K562 (cell line): ENCODE measurements around the gene TWSG1. TPM values are rescaled to one million over a fixed set of nuclear protein-coding genes. Genes with fewer than 3 reads are reported as not detected.

Experiments
- ATAC-seq: fragments of 200-7000 bp; cut with Tn5 transposase; 3 replicates; pipeline ENCODE4 v1.9.1; 2020; ENCODE audit warnings: moderate library complexity
- BruUV-seq: library from RNA; stranded (reverse); fragments of 400-500 nt; replicated peaks from 2 replicates; lab custom pipeline; 2021; lab: Mats Ljungman, UMichigan
- CTCF ChIA-PET: fragments of 300-600 bp; formaldehyde crosslinking; extraction: SDS; loops from one replicate; lab custom pipeline; 2021; ENCODE audit warnings: low intra/inter-chr PET ratio; lab: Yijun Ruan, JAX
- POLR2A ChIA-PET: fragments of 300-600, 350-650 bp; sonication (Branson Sonifier 250); formaldehyde crosslinking; extraction: SDS; loops from one replicate; lab custom pipeline; 2021; ENCODE audit warnings: antibody characterized with exemption, inconsistent platforms; lab: Yijun Ruan, JAX
- DNase-seq, 4 experiments: peaks; one replicate each; pipeline versions ENCODE4 v3.0.0 to v3.0.0-alpha.2; 2011 to 2018; ENCODE audit warnings: low spot score in 3 of 4, mixed read lengths in 3 of 4; ENCODE audit errors: extremely low read depth in 1 of 4
- FAIRE-seq: peaks from 2 replicates; lab custom pipeline; 2011; peaks lifted over from hg19 to GRCh38; lab: Jason Lieb, UNC
- H2AFZ ChIP-seq: 2 replicates; pipeline ENCODE4 v1.6.0; 2011; ENCODE audit warnings: low read depth, low read length, control low read depth, inconsistent platforms
- H3K27ac ChIP-seq: fragments of 200-600 bp; 3 replicates; pipeline ENCODE4 v1.8.0; 2011; ENCODE audit warnings: low read depth, mild to moderate bottlenecking, control low read depth, inconsistent platforms, low read length, moderate library complexity, mixed read lengths; ENCODE audit errors: extremely low read depth
- H3K27me3 ChIP-seq, 2 experiments: fragments of 300-600 bp in 1 of 2; 2 replicates in 1 of 2; 3 replicates in 1 of 2; pipeline versions ENCODE4 v1.6.0 to v1.8.0; 2011; ENCODE audit warnings: inconsistent platforms in 2 of 2, low read length in 2 of 2, mild to moderate bottlenecking in 1 of 2, mixed read lengths in 1 of 2, moderate library complexity in 1 of 2; ENCODE audit not compliant: control insufficient read depth in 2 of 2, insufficient read depth in 2 of 2
- H3K36me3 ChIP-seq: fragments of 300-600 bp; 3 replicates; pipeline ENCODE4 v1.8.0; 2011; ENCODE audit warnings: mild to moderate bottlenecking, low read length, inconsistent platforms; ENCODE audit not compliant: control insufficient read depth, insufficient read depth
- H3K4me1 ChIP-seq, 2 experiments: fragments of 200-600 bp in 1 of 2; replicated peaks in 1 of 2; 2 replicates in 1 of 2; 3 replicates in 1 of 2; pipeline versions ENCODE4 v1.5.1 to v1.8.0; 2011; ENCODE audit warnings: inconsistent platforms in 2 of 2, low read length in 2 of 2, mild to moderate bottlenecking in 1 of 2, mixed read lengths in 1 of 2, moderate library complexity in 1 of 2; ENCODE audit not compliant: control insufficient read depth in 2 of 2, insufficient read depth in 2 of 2
- H3K4me2 ChIP-seq: 2 replicates; pipeline ENCODE4 v1.6.1; 2011; ENCODE audit warnings: low read length, control low read depth, inconsistent platforms, mixed read lengths; ENCODE audit not compliant: insufficient read depth
- H3K4me3 ChIP-seq: fragments of 200-600 bp; sonication (generic), shearing (Covaris generic); 2 replicates; pipeline ENCODE4 v1.5.1; 2016; ENCODE audit warnings: control low read depth, inconsistent platforms
- H3K79me2 ChIP-seq: fragments of 200-600 bp; 3 replicates; pipeline ENCODE4 v1.8.0; 2011; ENCODE audit warnings: low read length, inconsistent platforms; ENCODE audit not compliant: control insufficient read depth, insufficient read depth
- H3K9ac ChIP-seq, 2 experiments: 2 replicates each; pipeline versions ENCODE4 v1.6.0 to v1.6.1; 2011; ENCODE audit warnings: low read depth in 2 of 2, low read length in 2 of 2, control low read depth in 1 of 2, inconsistent platforms in 1 of 2, mild to moderate bottlenecking in 1 of 2, mixed read lengths in 1 of 2; ENCODE audit not compliant: insufficient read depth in 1 of 2
- H3K9me1 ChIP-seq: one replicate; pipeline ENCODE4 v1.6.0; 2011; ENCODE audit warnings: inconsistent platforms, mild to moderate bottlenecking, low read length, moderate library complexity; ENCODE audit not compliant: control insufficient read depth, insufficient read depth
- H3K9me3 ChIP-seq: replicated peaks from 2 replicates; pipeline ENCODE4 v1.5.1; 2011; ENCODE audit warnings: low read depth, low read length, inconsistent platforms; ENCODE audit not compliant: control insufficient read depth, insufficient read depth
- H4K20me1 ChIP-seq: replicated peaks from 2 replicates; pipeline ENCODE4 v1.6.1; 2011; ENCODE audit warnings: low read length, inconsistent platforms, mixed read lengths; ENCODE audit not compliant: control insufficient read depth, insufficient read depth
- ARID4B ChIP-seq: sonication (generic); formaldehyde crosslinking; IDR thresholded peaks from 2 replicates; pipeline ENCODE4 v1.8.0; 2022; ENCODE audit warnings: mild to moderate bottlenecking, missing genetic modification reagents
- DACH1 ChIP-seq: fragments of 450-650 bp; IDR thresholded peaks from 2 replicates; pipeline ENCODE4 v1.6.1; 2018; ENCODE audit not compliant: partially characterized antibody
- HNRNPH1 ChIP-seq: fragments of 200-400 bp; formaldehyde crosslinking; optimal IDR thresholded peaks from 2 replicates; pipeline ENCODE3; 2017; ENCODE audit warnings: low read depth, mild to moderate bottlenecking, low read length, moderate library complexity
- ILF3 ChIP-seq: fragments of 450-650 bp; IDR thresholded peaks from 2 replicates; pipeline ENCODE4 v1.6.1; 2018; ENCODE audit warnings: antibody characterized with exemption, mild to moderate bottlenecking, moderate library complexity, borderline replicate concordance
- KDM4B ChIP-seq, 2 experiments: fragments of 450-650 bp in 1 of 2; sonication (generic) in 1 of 2; IDR thresholded peaks; 2 replicates each; pipeline ENCODE4 v1.6.1; 2016 to 2017; ENCODE audit warnings: borderline replicate concordance in 2 of 2, antibody characterized with exemption in 1 of 2, low read depth in 1 of 2, mild to moderate bottlenecking in 1 of 2
- RAD51 ChIP-seq: fragments of 450-650 bp; IDR thresholded peaks from 2 replicates; pipeline ENCODE4 v1.7.1; 2016; ENCODE audit warnings: low read depth, mild to moderate bottlenecking, borderline replicate concordance
- ZNF239 ChIP-seq: fragments of 250-450 bp; sonication (Bioruptor Pico); IDR thresholded peaks from 2 replicates; pipeline ENCODE4 v1.4.0; 2020; ENCODE audit warnings: mild to moderate bottlenecking
- ZNF444 ChIP-seq: fragments of 250-450 bp; sonication (Bioruptor Pico); IDR thresholded peaks from 2 replicates; pipeline ENCODE4 v1.4.0; 2020; ENCODE audit warnings: mild to moderate bottlenecking, moderate library complexity
- ZSCAN32 ChIP-seq: fragments of 450-650 bp; formaldehyde crosslinking; IDR thresholded peaks from 2 replicates; pipeline ENCODE4 v1.4.0; 2020; ENCODE audit warnings: mild to moderate bottlenecking, moderate library complexity
- WGBS: fragments of 100-300 bp; shearing (Covaris generic); methylation state at CpG from one replicate; pipeline ENCODE4 v1.1.6; 2016; ENCODE audit warnings: low coverage, mixed read lengths; ENCODE audit not compliant: insufficient coverage; ENCODE audit errors: missing lambda C conversion rate; 5-methylcytosine and 5-hydroxymethylcytosine counted together
- in situ Hi-C: fragments of 300-500 bp; cut with MboI; formaldehyde crosslinking; loops from 4 replicates; pipeline ENCODE4 v1.15.0; 2018; ENCODE audit warnings: inconsistent platforms, mixed read lengths
- intact Hi-C: fragments of 100-400 bp; cut with micrococcal nuclease; formaldehyde crosslinking; loops from 2 replicates; pipeline ENCODE4 v1.14.2; 2022
- polyA plus RNA-seq, 8 experiments: library from polyadenylated mRNA; depleted of rRNA in 4 of 8; stranded (reverse) in 5 of 8; unstranded in 3 of 8; fragments of >200 nt; fragmentation: Nextera tagmentation in 2 of 8; fragmentation: Illumina TruSeq in 1 of 8; extraction: Ambion mirVana in 2 of 8; extraction: Trizol in 1 of 8; gene quantifications; 2 replicates each; pipeline versions ENCODE4 v1.2.1 to v1.2.3, GENCODE V29; 2011 to 2014; ENCODE audit warnings: inconsistent platforms in 1 of 8, missing spikeins in 1 of 8
- total RNA-seq, 7 experiments: library from RNA; depleted of rRNA in 6 of 7; stranded (reverse); fragments of >200 nt in 6 of 7; fragmentation: Illumina TruSeq in 2 of 7; extraction: Trizol in 2 of 7; gene quantifications; 2 replicates each; pipeline versions ENCODE4 v1.2.1 to v1.2.3, GENCODE V29; 2011 to 2021; ENCODE audit warnings: low replicate concordance in 1 of 7

Gene TWSG1
- total and polyA plus RNA-seq, 9 of the 15 experiments (the other 6 are each of a cell fraction or from before 2014, with no cell fraction given), result 10.4 to 37.2 (median 25.1) TPM

DNA sequence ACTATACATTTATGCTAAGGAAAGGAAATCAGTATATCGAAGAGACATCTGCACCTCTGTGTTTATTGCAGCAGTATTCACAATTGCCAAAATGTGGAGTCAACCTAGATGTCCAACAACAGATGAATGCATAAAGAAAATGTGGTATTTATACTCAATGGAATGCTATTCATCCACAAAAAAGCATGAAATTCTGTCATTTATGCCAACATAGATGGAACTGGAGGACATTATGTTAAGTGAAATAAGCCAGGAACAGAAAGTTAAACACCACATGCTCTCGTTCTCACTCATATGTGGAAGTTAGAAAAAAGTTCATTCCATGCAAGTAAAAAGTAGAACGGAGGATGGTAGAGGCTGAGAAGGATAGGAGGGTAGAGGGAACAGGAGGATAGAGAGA lies 59.5 kb downstream of the TWSG1 start:
- no peaks in the 10 kb centered on the region for H4K20me1 ChIP-seq
- no peak overlapping the region for H3K27ac ChIP-seq
- peaks cover 5% of the 10 kb centered on the region; the same call in 1 of the 2 replicates for H3K9me3 ChIP-seq
- H2AFZ ChIP-seq, result no peak overlapping the region
- no peak for DNase-seq
- WGBS, result 64% methylated on average over 3 of the region's 3 CpGs
- ChIA-PET CTCF (no interaction called here), POLR2A (no interaction called here)
- no peak overlapping the region for H3K9ac ChIP-seq
- TF ChIP-seq RAD51 (no peak), ILF3 (no peak), HNRNPH1 (no peak)
- no peaks in the 10 kb centered on the region for H3K79me2 ChIP-seq
- H3K9me1 ChIP-seq, result no peaks in the 10 kb centered on the region
- no peaks in the 10 kb centered on the region for H3K4me1 ChIP-seq
- H3K27me3 ChIP-seq, result no peaks in the 10 kb centered on the region
- no peak overlapping the region for H3K4me2 ChIP-seq
- in situ Hi-C loops, result no loop called here
- H3K4me3 ChIP-seq, result no peak overlapping the region
- FAIRE-seq, result no peak
- no TSS peak for BruUV-seq
- peaks cover 14% of the 10 kb centered on the region; the same call in 1 of the 3 replicates for H3K36me3 ChIP-seq
- ATAC-seq, result no peak
- intact Hi-C loops, result no loop called here

DNA sequence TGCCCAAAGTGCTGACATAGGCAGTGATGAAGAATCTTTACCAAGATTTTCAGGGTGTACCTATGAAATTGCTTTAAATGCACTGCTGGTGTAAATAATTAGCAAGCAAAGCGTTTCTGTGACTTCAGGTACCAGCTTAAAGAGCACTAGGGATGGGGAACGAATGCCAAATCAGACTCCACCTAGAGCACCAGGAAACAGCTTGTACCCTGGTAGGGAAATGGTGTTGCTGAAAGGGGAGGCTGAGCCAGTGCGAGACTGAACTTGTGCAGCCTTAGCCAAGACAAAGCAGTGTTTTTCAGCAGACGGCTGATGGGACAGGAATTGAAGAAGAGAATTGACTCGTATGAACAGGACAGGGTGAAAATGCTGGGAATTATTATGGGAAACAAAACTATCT lies 65.6 kb downstream of the TWSG1 start:
- no peaks in the 10 kb centered on the region for H4K20me1 ChIP-seq
- POLR2A ChIA-PET, result no interaction called here
- peaks cover 18% of the 10 kb centered on the region; the same call in 1 of the 3 replicates for H3K36me3 ChIP-seq
- ATAC-seq (no peak), FAIRE-seq (no peak), DNase-seq (no peak)
- H3K27ac ChIP-seq, result no peak overlapping the region
- BruUV-seq, result no TSS peak
- no peaks in the 10 kb centered on the region for H3K27me3 ChIP-seq
- intact Hi-C loops, result no loop called here
- peaks cover 15 to 17% of the 10 kb centered on the region in 2 experiments; a peak in 4 of 5 replicates for H3K4me1 ChIP-seq
- H3K79me2 ChIP-seq, result no peaks in the 10 kb centered on the region
- CTCF ChIA-PET, result no interaction called here
- H2AFZ ChIP-seq, result no peak overlapping the region
- H3K4me3 ChIP-seq, result no peak overlapping the region
- no peak overlapping the region for H3K9ac ChIP-seq
- 66% methylated on average over 5 of the region's 5 CpGs for WGBS
- no peak overlapping the region for H3K4me2 ChIP-seq
- no peaks in the 10 kb centered on the region; the same call in 1 of the 2 replicates for H3K9me3 ChIP-seq
- no peaks in the 10 kb centered on the region for H3K9me1 ChIP-seq
- in situ Hi-C loops, result no loop called here
- TF ChIP-seq ZNF444 (no peak), ARID4B (CRISPR knock-in tag) (no peak), ZSCAN32 (CRISPR knock-in tag) (no peak), KDM4B (IDR thresholded peaks at IDR 0.05; ENCODE audit: borderline replicate concordance in 2 of 2, low read depth in 1 of 2) (no peak), DACH1 (no peak), ZNF239 (no peak)
